GM21717 (cell line): Measurements from ENCODE around the gene TREX2.

ENCODE experiments used
- ATAC-seq: cut with Tn5 transposase; IDR thresholded peaks from one replicate; pipeline ENCODE4 v1.9.1; 2021; ENCODE audit warnings: mild to moderate bottlenecking, moderate library complexity; ENCODE audit not compliant: unreplicated experiment

Gene TREX2

GRCh38 chrX:153445856-153446635 lies at the start of gene TREX2:
TREX2 (minus strand) TSS chrX:153446056; CDS start chrX:153445430, 626 bp downstream.
- ATAC-seq = no peak

GRCh38 chrX:153495362-153495751 lies 49.5 kb upstream of the TREX2 start:
- ATAC-seq = no peak

- no peak for ATAC-seq
Observed at GRCh38 chrX:153494541-153495361, 48.9 kb upstream of the TREX2 start, which contains the start of gene BGN. BGN (plus strand) TSS chrX:153494980; CDS start chrX:153504632, 9,652 bp downstream.

- no peak for ATAC-seq
Observed at GRCh38 chrX:153494061-153494460, 48.2 kb upstream of the TREX2 start.

- no peak for ATAC-seq
Observed at GRCh38 chrX:153493085-153493484, 47.2 kb upstream of the TREX2 start.

- ATAC-seq = no peak
Observed at GRCh38 chrX:153492543-153492942, 46.7 kb upstream of the TREX2 start.

GRCh38 chrX:153491918-153492317 lies 46.1 kb upstream of the TREX2 start:
- no peak for ATAC-seq

GRCh38 chrX:153491351-153491914 lies 45.6 kb upstream of the TREX2 start:
- no peak for ATAC-seq

- no peak for ATAC-seq
Observed at GRCh38 chrX:153490217-153490930, 44.5 kb upstream of the TREX2 start.

GRCh38 chrX:153488231-153488914 lies 42.5 kb upstream of the TREX2 start:
- no peak for ATAC-seq

GRCh38 chrX:153487590-153488071 lies 41.8 kb upstream of the TREX2 start:
- ATAC-seq = no peak

GRCh38 chrX:153486171-153486570 lies 40.3 kb upstream of the TREX2 start:
- no peak for ATAC-seq

- ATAC-seq = no peak
Observed at GRCh38 chrX:153485396-153486080, 39.7 kb upstream of the TREX2 start.

GRCh38 chrX:153482376-153483015 lies 36.6 kb upstream of the TREX2 start:
- ATAC-seq = no peak

GRCh38 chrX:153481043-153481442 lies 35.2 kb upstream of the TREX2 start:
- no peak for ATAC-seq

GRCh38 chrX:153478746-153479145 lies 32.9 kb upstream of the TREX2 start:
- ATAC-seq = no peak

GRCh38 chrX:153477901-153478300 lies 32.0 kb upstream of the TREX2 start:
- no peak for ATAC-seq

GRCh38 chrX:153477364-153477857 lies 31.6 kb upstream of the TREX2 start:
- no peak for ATAC-seq
